Upper lobe of right lung (tissue), 1 donor: Measurements from ENCODE around the gene OFD1. TPM values are rescaled to one million over a fixed set of nuclear protein-coding genes. Genes with fewer than 3 reads are reported as not detected.

ENCODE experiments used
- ATAC-seq: fragments of 200-7000 bp; cut with Tn5 transposase; one replicate; pipeline ENCODE4 v1.9.1; 2020; ENCODE audit warnings: mild to moderate bottlenecking, moderate library complexity
- DNase-seq: peaks from one replicate; pipeline ENCODE4 v3.0.0-alpha.2; 2020
- H3K27ac ChIP-seq: fragments of 200-600 bp; one replicate; pipeline ENCODE4 v1.8.0; 2022
- H3K27me3 ChIP-seq: fragments of 200-600 bp; one replicate; pipeline ENCODE4 v1.8.0; 2022; ENCODE audit warnings: mild to moderate bottlenecking
- H3K36me3 ChIP-seq: fragments of 200-600 bp; one replicate; pipeline ENCODE4 v1.8.0; 2022
- H3K4me1 ChIP-seq: fragments of 200-600 bp; one replicate; pipeline ENCODE4 v1.8.0; 2022
- H3K4me3 ChIP-seq: fragments of 200-600 bp; one replicate; pipeline ENCODE4 v1.8.0; 2022; ENCODE audit warnings: mild to moderate bottlenecking
- H3K9me3 ChIP-seq: fragments of 200-600 bp; one replicate; pipeline ENCODE4 v1.8.0; 2022
- intact Hi-C: fragments of 100-400 bp; cut with DNase I; formaldehyde crosslinking; loops from one replicate; pipeline ENCODE4 v1.11.0; 2022
- total RNA-seq: library from RNA; stranded (reverse); fragmentation: NEBNext Ultra II Directional; extraction: Animal tissue kit (Norgen Biotek cat#: 25700); gene quantifications from one replicate; pipeline ENCODE4 v1.2.1, GENCODE V29; 2021
- TF ChIP-seq, protein P1 (sequence below): fragments of 200-600 bp; IDR thresholded peaks from one replicate; pipeline ENCODE4 v1.8.0; 2022; ENCODE audit warnings: antibody characterized with exemption
- donor health status: DM: no; HTN: yes; CAD: no; lungs with severe emphysema.

The OFD1 gene
- total RNA-seq, 1 donor from 2014 or later, result 36.5 TPM

- Histone ChIP-seq H3K27ac (no peak overlapping the region), H3K36me3 (peaks cover 12% of the 10 kb centered on the region), H3K4me1 (no peaks in the 10 kb centered on the region), H3K4me3 (no peak overlapping the region), H3K27me3 (no peaks in the 10 kb centered on the region), H3K9me3 (no peaks in the 10 kb centered on the region)
- TF ChIP-seq, protein P1, sequence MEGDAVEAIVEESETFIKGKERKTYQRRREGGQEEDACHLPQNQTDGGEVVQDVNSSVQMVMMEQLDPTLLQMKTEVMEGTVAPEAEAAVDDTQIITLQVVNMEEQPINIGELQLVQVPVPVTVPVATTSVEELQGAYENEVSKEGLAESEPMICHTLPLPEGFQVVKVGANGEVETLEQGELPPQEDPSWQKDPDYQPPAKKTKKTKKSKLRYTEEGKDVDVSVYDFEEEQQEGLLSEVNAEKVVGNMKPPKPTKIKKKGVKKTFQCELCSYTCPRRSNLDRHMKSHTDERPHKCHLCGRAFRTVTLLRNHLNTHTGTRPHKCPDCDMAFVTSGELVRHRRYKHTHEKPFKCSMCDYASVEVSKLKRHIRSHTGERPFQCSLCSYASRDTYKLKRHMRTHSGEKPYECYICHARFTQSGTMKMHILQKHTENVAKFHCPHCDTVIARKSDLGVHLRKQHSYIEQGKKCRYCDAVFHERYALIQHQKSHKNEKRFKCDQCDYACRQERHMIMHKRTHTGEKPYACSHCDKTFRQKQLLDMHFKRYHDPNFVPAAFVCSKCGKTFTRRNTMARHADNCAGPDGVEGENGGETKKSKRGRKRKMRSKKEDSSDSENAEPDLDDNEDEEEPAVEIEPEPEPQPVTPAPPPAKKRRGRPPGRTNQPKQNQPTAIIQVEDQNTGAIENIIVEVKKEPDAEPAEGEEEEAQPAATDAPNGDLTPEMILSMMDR, result no peak
- intact Hi-C loops, result no loop called here
- DNase-seq, result no peak
- ATAC-seq, result no peak
Measured at GRCh38 chrX:13741695-13742094, 7.1 kb downstream of the OFD1 start.

DNA sequence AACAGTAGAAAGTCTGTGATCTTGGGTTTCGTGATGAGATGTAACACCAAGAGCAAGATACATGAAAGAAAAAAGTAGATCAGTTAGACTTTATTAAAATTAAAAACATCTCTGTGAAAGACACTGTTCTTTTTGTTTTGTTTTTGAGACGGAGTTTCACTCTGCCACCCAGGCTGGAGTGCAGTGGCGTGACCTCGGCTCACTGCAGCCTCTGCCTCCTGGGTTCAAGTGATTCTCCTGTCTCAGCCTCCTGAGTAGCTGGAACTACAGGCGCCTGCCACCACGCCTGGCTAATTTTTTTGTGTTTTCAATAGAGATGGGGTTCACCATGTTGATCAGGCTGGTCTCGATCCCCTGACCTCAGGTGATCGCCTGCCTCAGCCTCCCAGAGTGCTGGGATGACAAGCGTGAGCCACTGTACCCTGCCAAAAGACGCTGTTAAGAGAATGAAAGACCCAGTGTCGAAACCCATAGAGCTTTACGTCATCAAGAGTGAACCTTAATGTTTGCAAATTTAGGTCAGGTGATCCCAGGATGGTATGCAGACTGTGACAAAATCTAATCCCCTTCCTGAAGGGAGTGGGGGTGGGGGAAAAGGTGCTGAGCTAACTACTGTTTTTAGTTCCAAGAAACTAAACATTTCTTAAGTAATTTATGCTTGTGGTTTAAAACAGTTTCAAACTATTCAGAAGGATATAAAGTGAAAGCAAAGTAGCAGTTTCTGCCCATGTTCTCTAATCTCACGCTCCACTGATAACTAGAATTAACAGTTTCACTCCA, 8.0 kb downstream of the OFD1 start:
- peaks cover 14% of the 10 kb centered on the region for H3K36me3 ChIP-seq
- H3K4me3 ChIP-seq, result no peak overlapping the region
- H3K9me3 ChIP-seq, result no peaks in the 10 kb centered on the region
- peak; percentile 75 for ATAC-seq
- intact Hi-C loops, result no loop called here
- H3K27ac ChIP-seq, result no peak overlapping the region
- TF ChIP-seq, protein P1, result no peak
- H3K4me1 ChIP-seq, result no peaks in the 10 kb centered on the region
- H3K27me3 ChIP-seq, result no peaks in the 10 kb centered on the region
- no peak for DNase-seq

DNA sequence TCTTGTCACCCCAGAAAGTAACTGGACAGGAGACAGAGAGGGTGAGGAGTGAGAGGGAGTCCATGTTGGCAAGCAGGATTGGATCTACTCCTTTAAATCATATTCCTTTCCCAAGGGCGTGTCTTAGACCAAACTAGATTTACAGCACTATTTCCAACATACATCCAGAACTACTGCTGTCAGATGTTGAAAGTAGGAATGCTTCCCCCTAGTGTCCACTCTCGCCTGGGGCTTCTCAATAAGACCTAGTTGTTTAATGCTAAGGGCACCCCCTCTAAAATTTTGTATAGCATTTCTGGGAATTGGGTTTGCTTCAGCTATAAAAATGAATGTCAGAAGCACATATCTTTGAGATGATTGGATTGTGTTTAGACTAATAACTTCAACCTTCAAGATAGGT, 13.3 kb downstream of the OFD1 start:
- TF ChIP-seq, protein P1, result peak; percentile 47
- Histone ChIP-seq H3K4me1 (no peaks in the 10 kb centered on the region), H3K27ac (no peak overlapping the region), H3K9me3 (no peaks in the 10 kb centered on the region), H3K27me3 (no peaks in the 10 kb centered on the region), H3K36me3 (peaks cover 14% of the 10 kb centered on the region), H3K4me3 (no peak overlapping the region)
- intact Hi-C loops, result no loop called here
- ATAC-seq (peak; percentile 64), DNase-seq (no peak)

GRCh38 chrX:13748486-13748885, 13.9 kb downstream of the OFD1 start:
- no peak overlapping the region for H3K27ac ChIP-seq
- intact Hi-C loops, result no loop called here

GRCh38 chrX:13750204-13750603, 15.7 kb downstream of the OFD1 start:
- H3K27me3 ChIP-seq, result no peaks in the 10 kb centered on the region
- no peak overlapping the region for H3K27ac ChIP-seq
- TF ChIP-seq, protein P1, result peak; percentile 48
- no peak overlapping the region for H3K4me3 ChIP-seq
- no peaks in the 10 kb centered on the region for H3K4me1 ChIP-seq
- H3K9me3 ChIP-seq, result no peaks in the 10 kb centered on the region
- peaks cover 9% of the 10 kb centered on the region for H3K36me3 ChIP-seq
- ATAC-seq (peak; percentile 73), DNase-seq (no peak)
- intact Hi-C loops, result no loop called here

More at GRCh38 chrX:13748486-13748885, 13.9 kb downstream of the OFD1 start:
- Histone ChIP-seq H3K4me1 (no peaks in the 10 kb centered on the region), H3K4me3 (no peak overlapping the region), H3K27me3 (no peaks in the 10 kb centered on the region), H3K9me3 (no peaks in the 10 kb centered on the region), H3K36me3 (peaks cover 14% of the 10 kb centered on the region)
- TF ChIP-seq, protein P1, result no peak
- DNase-seq (no peak), ATAC-seq (no peak)
